Measurements from ENCODE around the gene NCAM1.

DNA sequence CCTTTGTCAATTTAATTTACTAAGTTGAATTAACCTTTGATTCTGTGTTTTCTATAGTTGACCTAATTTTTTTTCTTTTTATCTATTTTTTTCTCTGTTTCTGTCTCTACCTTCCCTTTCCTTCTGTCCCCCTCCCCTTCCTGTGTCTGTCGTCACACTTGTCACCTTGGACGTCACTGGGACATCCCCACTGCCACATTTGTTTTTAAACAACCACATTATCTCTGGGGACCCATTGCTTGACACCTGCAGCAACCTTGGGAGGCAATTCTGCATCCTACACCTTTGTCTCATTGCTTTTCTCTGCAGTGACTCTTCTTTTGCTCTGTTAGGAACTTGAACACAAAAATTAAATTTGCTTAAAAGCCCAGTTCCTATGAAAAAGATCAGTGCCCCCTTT lies 301.4 kb downstream of the NCAM1 start:
- TF ChIP-seq, protein P1, sequence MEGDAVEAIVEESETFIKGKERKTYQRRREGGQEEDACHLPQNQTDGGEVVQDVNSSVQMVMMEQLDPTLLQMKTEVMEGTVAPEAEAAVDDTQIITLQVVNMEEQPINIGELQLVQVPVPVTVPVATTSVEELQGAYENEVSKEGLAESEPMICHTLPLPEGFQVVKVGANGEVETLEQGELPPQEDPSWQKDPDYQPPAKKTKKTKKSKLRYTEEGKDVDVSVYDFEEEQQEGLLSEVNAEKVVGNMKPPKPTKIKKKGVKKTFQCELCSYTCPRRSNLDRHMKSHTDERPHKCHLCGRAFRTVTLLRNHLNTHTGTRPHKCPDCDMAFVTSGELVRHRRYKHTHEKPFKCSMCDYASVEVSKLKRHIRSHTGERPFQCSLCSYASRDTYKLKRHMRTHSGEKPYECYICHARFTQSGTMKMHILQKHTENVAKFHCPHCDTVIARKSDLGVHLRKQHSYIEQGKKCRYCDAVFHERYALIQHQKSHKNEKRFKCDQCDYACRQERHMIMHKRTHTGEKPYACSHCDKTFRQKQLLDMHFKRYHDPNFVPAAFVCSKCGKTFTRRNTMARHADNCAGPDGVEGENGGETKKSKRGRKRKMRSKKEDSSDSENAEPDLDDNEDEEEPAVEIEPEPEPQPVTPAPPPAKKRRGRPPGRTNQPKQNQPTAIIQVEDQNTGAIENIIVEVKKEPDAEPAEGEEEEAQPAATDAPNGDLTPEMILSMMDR (IDR thresholded peaks at IDR 0.05; ENCODE audit: borderline replicate concordance, extremely low read depth, low read length, poor library complexity, severe bottlenecking), result no peak
- TF ChIP-seq EZH2 (IDR thresholded peaks at IDR 0.05; ENCODE audit: borderline replicate concordance, low read depth, low read length, severe bottlenecking), result no peak
